ENCODE measurements around the gene CCDC8.
A peak's percentile ranks its signal among the peaks of the same experiment; 100 is the strongest.
"Not testable (repeated sequence)": the region's sequence is repeated elsewhere in the genome, so short reads cannot be mapped to it uniquely, and the experiment has no call there.

Gene CCDC8

DNA sequence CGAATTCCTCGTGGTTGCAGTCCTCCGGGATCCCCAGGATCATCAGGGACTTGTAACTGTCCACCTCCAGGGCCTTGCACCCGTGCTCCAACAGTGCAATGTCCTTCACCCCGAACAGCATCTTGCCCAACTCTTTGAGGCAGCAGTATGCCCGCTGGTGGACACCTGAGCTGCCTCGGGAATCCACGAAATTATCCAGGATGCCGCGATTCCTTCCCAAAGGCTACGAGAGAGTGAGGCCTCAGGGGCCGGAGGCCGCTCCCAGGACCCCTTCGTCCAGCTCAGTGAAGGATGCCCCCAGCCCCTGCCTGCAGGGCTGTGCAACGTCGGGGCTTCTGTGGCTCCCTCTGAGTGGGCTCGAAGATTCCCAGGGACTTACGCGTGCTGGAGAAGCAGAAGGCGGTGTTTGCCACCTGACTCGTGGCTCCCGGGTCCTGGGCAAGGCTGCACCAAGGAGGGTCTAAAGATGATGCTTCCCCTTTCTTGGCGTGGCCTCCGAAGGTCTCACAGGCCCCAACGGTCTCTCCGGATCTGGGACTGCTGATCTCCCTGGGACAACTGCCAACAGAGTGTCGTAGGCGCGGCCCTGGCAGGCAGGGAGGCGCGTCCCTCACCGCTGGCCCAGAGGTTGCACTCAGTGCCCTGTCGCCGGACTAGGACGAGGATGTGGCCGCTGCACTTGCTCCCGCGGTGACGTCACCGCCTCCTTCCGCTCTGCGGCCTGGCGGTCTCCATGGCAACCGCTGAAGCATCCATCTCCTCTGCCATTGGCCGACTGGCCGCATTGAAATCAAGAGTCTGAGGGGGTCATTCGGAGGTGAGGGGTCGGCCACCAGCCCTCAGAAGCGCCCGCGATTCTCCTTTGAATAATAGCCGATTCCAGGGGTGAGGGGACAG lies 15.1 kb upstream of the CCDC8 start, which contains the start of gene PNMA8C:
Gene PNMA8C (minus strand): TSS at position 698 of the 897 bp plus-strand sequence. CDS start 577 bp downstream, at position 121.
- peak in 1 of 2 donors; percentile 39 for DNase-seq (ENCODE audit: low read depth in 2 of 2)

DNA sequence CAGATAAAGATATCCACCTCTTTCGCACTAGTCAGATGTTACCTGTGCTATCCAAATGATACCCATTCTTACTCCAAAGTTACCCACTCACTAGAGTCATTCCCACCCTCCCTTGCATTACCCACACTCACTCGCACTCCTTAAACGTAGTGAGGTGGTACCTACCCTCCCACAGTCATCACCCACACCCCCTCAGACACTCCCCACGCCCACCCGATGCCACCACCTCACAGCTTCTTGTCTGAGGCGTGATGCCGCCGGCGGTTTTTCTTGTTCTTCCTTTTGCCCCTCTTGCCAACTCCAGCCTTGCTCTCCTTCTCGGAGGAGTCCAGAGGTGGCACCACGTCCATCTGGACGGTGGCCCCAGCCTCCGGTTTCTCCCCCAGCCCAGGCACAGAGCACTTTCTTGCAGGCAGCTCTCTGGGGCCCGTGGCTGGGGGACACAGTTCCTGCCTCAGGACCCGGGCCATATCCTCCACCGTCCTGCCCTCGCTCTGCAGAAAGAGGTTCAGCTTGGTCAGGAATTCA lies 14.2 kb upstream of the CCDC8 start:
- DNase-seq (ENCODE audit: low read depth in 2 of 2), result no peak

DNA sequence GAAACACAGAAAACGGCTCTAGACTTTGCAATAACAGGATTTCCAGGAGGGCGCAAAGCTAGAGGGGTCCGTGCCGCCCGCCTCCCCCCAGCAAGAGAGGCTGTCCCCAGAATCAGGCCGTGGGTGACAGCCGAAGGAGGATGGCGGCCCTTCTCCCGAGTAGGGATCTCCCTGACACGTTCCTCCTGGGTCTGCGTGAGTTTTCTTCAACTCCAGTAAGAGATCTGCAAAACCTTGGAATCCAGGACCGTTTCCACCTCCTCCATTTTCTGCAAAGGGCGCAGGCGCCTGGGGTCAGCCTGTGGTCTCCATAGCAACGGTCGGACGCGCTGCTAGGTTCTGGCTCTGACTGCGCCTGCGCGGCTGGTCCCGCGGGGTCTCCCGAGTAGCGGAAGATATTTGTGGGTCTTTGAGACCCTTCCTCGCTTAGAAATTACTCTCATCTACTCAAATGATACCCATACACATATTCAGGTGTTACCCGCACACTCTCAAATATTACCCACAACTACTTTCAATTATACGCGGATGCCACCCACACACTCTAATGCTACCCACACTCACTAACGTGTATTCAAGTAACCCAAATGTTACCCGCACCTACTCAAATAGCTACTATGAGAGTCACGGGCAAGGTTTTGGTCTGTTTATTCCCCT lies 13.3 kb upstream of the CCDC8 start:
- peak in 1 of 2 donors; percentile 24 for DNase-seq (ENCODE audit: low read depth in 2 of 2)

DNA sequence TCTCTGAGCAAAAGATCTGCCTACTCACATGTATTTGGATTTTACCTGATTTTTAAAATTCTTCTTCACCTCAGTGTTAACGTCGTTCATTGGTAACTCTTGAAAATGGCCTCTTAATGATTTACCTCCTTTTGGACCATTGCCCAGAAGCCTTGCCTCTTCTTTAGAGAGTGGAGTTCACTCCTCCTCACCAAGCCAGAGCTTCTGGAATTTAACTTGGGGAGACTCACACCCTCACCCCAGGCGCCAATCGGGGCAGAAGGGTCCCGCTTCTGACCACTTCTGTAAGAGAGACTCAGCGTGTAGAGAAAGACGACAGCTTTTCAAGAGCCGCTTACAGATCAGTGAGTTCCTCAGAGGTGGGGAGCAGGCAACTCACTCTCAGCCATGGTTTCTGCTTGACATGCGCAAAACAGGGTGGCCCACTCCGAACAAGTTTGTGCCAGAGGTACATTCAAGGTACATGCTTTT lies 12.7 kb upstream of the CCDC8 start:
- DNase-seq (ENCODE audit: low read depth in 2 of 2), result no peak

DNA sequence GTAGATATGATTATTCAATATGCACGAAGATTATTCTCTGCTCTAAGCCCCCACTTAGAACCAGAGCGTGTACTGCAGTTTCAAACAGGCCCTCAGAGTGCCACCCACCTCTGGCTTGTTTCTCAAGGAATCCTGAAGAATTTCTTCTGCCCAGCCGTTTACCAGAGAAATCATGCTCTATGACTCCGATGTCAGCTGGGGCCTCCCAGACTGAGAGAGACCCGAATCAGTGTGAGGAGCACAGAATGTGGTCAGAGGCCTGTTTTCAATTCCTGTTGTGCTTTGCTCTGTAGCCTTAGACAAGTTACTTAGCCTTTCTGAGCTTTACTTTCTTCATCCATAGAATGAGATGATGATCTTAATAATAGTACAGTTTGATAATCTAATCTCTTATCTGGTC lies 9.8 kb upstream of the CCDC8 start:
- no peak for DNase-seq (ENCODE audit: low read depth in 2 of 2)

DNA sequence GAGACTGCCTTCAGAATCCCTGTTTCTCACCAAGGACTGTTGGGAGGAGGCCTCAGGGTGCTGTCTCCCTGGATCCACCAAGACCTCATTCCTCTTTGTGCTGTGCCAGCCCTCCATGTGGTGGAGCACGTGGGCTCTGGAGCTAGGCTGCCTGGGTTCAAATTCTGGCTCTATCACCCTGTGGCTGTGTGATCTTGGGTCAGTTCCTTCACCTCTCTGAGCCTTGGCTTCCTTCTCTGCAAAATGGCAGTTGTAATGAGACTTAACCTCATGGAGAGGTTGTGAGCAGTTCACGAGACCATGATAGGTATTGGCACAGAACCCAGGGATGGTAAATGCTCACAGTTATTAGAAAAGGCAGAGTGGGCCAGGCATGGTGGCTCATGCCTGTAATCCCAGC lies 9.0 kb upstream of the CCDC8 start:
- DNase-seq (ENCODE audit: low read depth in 2 of 2), result no peak

DNA sequence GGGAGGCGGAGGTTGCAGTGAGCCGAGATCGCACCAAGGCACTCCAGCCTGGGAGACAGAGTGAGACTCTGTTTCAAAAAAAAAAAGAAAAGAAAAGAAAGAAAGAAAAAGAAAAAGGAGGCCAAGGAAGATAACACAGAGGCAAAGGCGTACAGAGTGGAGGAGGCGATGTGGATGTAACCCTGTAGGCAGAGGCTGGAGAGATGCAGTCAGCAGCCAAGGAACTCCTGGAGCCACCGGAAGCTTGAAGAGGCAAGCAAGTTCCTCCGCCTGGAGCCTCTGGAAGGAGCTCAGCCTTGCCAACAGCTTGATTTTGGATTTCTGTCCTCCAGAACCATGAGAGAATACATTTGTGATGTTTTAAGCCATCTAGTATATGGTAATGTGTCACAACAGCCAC lies 6.7 kb upstream of the CCDC8 start:
- no peak for DNase-seq (ENCODE audit: low read depth in 2 of 2)

DNA sequence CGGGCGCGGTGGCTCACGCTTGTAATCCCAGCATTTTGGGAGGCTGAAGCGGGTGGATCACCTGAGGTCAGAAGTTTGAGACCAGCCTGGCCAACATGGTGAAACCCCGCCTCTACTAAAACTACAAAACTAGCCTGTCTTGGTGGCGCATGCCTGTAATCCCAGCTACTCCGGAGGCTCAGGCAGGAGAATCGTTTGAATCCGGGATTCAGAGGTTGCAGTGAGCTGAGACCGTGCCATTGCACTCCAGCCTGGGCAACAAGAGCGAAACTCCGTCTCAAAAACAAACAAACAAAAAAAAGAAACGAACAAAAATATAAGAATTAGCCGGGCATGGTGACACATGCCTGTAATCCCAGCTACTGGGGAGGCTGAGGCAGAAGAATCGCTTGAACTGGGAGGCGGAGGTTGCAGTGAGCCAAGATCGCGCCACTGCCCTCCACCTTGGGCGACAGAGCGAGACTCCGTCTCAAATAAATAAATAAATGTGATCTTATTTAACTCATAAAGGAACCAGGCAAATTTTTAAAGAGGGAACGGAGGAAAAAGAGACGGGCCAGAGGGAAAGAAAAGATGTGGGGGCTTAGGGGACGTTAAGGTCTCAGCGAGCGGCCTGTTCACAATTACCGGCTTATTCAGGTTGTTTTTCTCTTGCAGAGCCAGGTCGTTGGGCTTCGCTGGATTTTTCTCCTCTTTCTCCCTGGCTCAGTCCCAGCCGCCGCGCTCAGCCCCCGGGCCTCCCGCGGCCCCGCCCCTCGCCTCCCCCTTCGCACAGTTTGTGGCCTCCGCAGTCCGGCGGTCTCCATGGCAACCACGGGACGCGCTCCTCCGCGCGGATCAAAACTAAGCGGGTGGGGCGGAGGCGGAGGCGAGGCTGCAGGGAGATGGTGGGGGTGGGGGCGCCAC lies 2.7 kb upstream of the CCDC8 start:
- peak in 1 of 2 donors; percentile 22 for DNase-seq (ENCODE audit: low read depth in 2 of 2)

DNA sequence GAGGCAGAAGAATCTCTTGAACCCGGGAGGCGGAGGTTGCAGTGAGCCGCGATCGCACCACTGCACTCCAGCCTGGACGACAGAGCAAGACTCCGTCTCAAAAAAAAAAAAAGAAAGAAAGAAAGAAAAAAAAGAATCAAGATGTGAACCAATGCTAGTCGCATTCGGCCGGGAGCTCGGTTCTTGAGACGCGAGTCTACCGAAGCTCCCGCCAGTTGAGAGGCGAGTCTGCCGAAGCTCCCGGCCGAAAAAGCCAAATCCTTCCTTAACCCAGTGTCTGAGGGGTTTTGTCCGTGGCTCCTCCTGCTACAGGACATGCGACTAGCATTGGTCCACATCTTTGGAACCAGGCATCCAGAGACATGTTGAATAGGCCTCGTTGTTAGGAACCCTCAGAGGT lies 1.5 kb upstream of the CCDC8 start:
- not testable (repeated sequence) for DNase-seq (ENCODE audit: low read depth in 2 of 2)

DNA sequence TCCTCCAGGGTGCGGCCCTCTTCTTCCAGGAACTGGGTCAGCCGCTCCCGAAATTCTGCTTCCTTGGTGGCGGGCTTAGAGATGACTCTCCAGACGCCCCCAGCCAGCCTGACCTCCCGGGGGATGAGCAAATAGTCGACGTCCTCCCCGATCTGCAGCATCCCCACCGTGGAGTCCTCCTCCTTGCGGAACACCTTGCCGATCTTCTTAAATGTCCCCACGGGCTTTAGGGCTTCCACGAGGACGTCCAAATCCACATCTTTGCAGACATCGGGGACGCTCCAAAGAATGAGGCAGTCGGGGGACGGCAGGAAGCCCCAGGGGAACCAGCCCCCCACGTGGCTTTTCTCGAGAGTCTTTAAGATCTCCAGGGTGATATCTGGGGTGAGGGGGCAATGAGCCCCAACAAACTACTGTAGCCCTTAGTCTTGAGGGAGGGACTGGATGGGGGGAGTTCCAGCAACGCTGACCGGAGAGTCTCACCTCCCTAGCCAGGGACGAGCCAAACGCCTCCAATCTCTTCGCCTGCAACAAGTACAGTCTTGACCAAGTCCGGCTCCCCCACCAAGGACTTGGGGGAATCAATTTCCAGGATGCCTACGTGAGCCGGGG lies 608 bp downstream of the CCDC8 start:
- no peak for DNase-seq (ENCODE audit: low read depth in 2 of 2)

DNA sequence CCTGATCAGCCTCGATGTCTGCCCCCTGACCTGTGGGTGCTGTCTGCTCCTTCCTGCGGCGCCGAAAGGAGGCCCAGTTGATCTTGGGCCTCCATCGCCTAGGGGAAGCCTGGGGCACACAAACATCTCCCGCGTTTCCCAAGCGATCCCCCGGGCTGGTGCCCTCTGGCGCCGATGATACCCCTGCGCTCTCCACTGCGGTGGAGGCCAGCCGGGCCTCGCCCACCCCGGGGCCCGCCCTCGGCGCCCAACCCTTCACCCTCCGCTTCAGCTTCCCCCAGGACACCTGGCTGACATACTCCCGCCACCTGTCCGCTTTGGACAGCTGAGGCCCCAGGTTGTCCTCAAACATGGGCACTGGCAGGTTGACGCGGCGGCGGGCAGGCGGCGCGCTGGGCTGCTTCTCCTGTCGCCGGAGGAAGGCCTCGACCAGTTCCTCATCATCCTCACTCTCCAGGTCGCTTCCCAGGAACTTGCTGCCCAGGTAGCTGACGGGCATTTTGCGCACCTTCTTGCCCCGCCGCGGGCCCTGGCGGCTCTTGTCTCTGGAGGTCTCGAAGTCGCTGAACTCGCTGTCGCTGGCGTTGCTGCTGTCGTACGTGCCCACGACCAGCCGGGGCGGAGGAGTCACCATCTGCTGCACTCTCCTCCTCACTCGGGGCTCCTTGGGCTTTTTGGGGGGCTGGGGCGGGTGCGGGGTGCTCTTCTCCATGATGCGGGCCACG lies 1.3 kb downstream of the CCDC8 start:
- no peak for DNase-seq (ENCODE audit: low read depth in 2 of 2)

DNA sequence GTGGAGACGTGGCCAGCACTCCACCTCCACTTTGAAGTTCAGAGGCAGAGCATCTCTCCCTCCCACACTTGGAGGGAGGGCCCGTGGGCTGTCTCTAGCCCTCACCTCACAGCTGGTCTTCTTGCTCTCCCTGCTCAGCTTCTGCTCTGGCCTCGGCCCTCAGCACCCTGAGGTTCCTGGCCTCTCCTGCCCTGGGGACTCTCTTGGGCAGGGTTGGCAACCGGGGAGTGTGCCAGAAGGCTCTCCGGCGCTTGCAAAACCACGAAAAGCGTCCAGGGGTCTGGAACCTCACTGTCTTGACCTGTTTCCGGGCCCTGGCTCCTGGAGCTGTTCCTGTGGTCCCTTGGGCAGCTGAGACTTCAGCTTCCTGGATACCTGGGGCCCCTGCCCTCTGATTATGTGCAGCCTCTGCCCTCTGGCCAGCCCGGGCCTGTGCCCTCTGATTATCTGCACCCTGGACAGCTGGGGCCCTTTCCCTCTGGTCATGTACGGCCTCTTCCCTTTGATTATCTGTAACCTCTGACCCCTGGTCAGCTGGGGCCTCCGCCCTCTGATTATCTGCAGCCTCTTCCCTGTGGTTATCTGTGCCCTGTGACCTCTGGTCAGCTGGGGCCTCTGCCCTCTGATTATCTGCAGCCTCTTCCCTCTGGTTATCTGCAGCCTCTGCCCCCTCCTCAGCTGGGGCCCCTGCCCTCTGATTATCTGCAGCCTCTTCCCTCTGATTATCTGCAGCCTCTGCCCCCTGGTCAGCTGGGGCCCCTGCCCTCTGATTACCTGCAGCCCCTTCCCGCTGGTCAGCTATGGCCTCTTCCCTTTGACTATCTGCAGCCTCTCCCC lies 2.1 kb downstream of the CCDC8 start:
- no peak for DNase-seq (ENCODE audit: low read depth in 2 of 2)

DNA sequence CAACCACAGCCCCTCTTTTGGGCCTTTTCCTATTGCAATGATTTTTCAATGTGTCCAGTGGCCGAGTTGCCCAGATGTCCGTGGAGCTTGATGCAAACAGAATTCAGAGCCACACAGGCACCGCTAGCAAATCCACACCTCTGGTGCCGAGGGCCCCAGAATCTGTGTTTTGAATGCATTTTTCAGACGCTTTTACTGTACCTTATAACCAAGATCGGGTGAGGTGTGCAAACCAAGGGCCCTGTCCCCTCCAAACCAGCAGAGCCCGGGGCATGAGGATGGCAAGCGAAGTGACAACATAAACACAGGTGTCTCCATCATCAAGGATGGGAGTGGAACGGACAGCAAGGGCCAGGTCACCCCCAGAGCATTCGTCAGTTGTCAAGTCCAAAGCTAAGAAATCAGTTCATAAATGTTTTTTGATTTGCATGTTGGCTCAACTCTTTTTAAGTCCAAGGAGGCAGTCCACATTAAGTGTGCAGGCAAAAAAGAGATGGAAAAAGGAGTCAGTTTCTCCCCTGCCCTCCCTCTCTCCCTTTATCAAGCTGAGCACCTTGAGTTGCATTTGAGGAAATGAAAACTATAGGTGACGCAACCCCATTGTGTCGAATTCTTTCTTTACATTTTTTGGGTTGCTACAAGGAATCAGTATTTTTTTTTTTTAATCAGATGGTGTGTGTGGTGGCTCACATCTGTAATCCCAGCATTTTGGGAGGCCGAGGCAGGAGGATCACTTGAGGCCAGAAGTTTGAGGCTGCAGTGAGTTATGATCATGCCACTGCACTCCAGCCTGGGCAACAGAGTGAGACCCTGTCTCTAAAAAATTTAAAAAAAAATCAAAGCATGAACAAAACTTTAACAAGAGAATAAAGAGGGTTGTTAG lies 2.9 kb downstream of the CCDC8 start:
- DNase-seq (ENCODE audit: low read depth in 2 of 2), result no peak

DNA sequence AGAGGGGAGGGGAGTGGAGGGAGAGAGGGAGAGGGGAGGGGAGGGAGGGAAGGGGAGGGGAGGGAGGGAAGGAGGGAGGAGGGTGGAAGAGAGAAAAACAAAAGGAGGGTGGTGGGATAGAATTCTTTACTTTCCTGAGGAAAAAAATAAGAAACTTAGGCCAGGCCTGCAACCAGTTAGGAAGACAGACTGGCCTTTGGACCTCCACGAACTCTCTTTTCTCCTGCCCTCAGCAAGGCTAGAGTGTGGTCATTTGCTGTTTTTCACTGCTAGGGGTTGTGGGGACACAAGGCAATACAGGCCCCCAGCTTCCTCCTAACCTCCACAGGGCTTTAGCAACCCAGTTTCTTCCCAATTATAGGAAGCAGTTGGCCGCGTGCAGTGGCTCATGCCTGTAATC lies 4.2 kb downstream of the CCDC8 start:
- DNase-seq (ENCODE audit: low read depth in 2 of 2), result no peak

DNA sequence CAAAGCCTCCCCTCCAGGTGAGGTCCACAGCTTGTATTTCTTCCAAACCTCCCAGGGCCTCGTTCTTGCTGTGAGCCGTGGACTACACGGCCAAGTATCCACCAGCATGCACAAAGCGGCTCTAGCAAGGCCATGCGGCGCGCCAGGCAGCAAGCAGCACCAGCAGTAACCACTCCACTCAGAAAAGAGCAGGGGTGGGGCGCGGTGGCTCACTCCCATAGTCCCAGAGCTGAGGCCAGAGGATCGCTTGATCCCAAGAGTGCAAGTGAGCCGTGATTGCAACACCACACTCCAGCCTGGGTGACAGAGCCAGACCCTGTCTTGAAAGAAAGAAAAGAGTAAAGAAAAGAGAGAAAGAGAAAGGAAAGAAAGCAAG lies 4.7 kb downstream of the CCDC8 start:
- DNase-seq (ENCODE audit: low read depth in 2 of 2), result no peak

DNA sequence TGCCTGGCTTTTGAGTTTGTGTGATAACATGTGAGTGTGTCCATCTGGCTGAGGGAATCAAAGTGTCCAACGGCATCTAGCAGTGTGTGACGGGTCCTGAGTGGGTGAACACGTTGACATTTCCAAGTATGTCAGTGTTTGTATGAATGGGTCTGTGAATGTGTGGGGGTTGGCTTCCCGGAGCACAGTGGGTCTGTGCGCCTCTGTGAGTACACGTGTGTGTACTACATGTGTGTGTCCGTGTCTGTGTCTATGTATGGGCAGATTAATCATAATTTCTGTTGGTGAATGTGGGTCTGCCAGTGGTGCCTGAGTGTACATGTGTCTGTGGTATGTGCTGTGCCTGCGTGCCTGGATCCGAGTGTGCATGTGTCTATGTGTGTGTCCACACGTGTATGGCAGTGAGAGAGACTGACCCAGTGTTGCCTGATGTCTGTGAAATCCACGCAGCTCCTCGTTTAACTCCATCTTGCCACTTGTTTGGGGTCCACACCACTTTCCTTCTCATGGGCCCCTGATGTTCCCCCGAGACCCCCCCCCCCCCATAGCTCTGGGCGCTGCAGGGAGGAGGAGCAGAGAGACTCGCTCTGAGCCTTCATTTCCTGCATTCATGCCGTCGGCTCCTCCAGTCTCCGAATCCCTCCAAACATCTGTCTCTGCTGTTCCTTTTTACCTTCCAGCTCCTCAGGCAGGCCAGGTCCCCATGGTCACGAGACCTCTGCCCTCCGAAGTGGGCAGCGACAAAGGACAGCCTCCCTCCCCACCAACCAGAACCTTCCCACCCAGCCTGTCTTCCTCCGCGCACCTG lies 5.3 kb downstream of the CCDC8 start:
- no peak for DNase-seq (ENCODE audit: low read depth in 2 of 2)

DNA sequence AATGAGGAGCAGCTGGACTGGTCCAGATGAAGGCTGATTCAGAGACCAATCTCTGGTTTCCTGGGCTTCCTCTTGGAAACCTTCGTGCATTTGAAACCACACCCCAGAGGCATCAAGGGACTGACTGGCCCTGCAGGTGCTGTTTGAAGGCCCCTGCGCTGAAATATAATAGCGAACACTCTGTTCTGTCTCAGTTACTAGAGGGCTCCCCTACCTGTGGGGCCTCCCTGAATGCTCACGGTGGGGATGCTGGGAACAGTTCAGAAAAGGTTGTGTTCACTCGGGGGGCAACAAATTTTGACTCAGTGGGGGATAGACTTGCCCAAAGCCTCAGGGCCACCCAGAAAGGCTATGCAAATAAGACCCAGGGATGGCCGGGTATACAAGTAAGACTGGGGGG lies 6.4 kb downstream of the CCDC8 start:
- DNase-seq (ENCODE audit: low read depth in 2 of 2), result no peak

Measured in stimulated activated CD4-positive, alpha-beta T cell treated with anti-CD3 and anti-CD28 coated beads, Interleukin-15, amount 100 ng/mL, for 48 hours (primary cell).